OCI-LY7 (cell line): ENCODE data around the gene FLG.

ENCODE experiments used
- CTCF ChIP-seq: fragments of 200-600 bp; sonication (generic); conservative IDR thresholded peaks from 2 replicates; pipeline ENCODE4 v1.5.1; 2014; ENCODE audit warnings: mild to moderate bottlenecking, antibody characterized with exemption, low read length, moderate library complexity, mixed read lengths
- EZH2phosphoT487 ChIP-seq: fragments of 200-600 bp; sonication (generic); IDR thresholded peaks from 2 replicates; pipeline ENCODE4 v1.6.1; 2018; ENCODE audit warnings: low read depth, borderline replicate concordance, mild to moderate bottlenecking, mixed run types, antibody characterized with exemption, low read length, moderate library complexity, mixed read lengths

GRCh38 chr1:152325111-152325510 is at the start of gene FLG:
- TF ChIP-seq CTCF (no peak), EZH2phosphoT487 (no peak)
